ENCODE results near the gene TECPR2.
"Not testable (repeated sequence)": the region's sequence is repeated elsewhere in the genome, so short reads cannot be mapped to it uniquely, and the experiment has no call there.

TECPR2 gene

DNA sequence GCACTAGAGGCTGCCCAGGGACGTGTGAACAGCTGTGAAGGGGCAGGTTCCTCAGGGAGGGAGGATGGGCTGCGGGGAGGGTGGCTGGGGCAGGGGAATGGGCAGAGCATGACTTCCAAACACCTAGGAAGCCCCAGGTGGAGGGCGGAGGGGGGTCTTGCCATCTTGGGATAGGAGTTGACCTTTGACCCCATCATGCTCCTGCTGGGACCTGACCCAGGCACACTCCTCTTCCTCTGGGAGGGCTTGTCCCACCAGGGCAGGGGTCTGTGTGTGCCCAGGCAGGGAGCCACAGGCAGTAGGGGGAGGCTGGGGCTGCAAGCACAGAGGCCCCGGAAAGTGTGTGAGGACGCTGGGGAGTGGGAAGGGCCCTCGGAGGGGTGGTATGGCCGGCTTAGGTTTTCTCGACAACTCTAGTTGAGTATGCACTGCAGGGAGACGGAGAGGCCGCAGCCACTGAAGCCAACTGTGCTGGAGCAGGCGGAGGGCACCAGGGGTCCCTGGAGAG, 150.1 kb downstream of the TECPR2 start:
- DNase-seq, result no peak

DNA sequence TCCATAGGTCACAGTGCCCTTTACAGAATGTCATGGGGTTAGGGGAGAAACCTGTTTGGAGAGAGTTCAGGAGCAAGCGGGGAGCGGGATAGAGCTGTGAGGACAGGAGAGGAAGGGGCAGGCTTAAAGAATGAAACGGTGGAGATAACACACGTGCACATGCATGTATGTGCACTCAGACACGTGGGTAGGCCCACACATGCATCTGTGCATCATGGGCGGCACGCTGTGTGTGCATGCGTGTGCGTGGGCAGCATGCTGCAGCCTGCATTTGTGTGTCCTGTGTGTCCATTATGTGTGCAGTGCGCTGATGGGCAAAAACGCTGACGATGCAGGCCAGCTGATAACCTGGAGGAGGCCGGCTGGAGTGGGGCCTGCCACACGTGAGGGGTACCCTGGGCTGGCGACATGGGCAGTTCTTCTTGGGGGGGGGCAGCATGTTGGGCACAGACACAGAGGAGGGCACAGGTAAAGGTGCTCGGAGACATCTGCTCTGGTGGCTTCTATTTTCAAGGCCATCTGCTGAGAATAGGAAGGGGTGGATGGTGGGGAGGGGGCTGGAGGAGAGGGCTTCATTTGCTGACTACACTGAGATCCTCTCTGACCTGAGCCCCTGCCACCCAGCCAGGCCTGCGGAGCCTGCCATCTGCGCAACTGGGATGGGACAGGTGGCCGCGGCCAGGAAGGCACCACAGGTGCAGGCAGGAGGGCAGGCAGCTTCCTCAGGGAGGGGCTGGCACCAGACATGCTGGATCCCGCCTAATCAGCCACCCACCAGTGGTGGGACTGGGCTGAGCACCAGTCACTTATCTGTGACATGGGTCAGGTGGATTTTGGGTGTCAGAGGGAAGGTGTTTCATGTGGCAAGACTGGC, 151.4 kb downstream of the TECPR2 start:
- DNase-seq, result no peak

GRCh38 chr14:102514987-102515733, 152.4 kb downstream of the TECPR2 start:
- DNase-seq, result no peak

- peak; percentile 33 to 40 for DNase-seq
Observed at GRCh38 chr14:102516531-102517391, 154.0 kb downstream of the TECPR2 start.

GRCh38 chr14:102517392-102518062, 154.8 kb downstream of the TECPR2 start:
- DNase-seq, result no peak

DNA sequence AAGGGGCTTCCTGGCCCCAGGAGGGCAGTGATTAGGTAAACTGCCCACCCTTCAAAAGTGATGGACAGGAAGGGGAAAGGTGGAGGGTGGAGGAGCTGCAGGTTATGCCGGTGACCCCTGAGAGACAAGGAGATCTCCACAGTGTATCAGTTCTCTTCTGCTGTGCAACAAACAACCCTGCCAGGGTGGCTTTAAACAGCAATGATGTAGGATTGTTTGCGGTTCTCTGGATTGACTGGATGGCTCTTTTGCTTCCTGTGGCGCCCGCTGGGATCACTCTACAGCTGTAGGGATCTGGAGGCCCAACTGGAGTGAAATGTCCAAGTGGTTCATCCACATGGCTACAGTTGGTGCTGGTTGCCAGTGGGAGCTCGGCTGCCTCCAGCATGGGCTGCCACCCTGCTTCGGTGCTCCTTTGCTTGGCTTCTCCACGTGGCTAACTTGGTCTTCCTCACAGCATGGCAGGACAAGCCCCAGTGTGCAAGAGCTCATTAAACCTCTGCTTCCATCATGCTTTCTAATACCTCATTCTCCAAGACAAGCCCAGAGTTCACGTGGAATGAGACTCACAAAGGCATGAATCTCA, 155.4 kb downstream of the TECPR2 start:
- DNase-seq, result no peak

GRCh38 chr14:102519709-102520108, 157.0 kb downstream of the TECPR2 start:
- not testable (repeated sequence) for DNase-seq

- DNase-seq, result no peak
Observed at GRCh38 chr14:102523200-102523568, 160.4 kb downstream of the TECPR2 start.

GRCh38 chr14:102523569-102524450, 161.1 kb downstream of the TECPR2 start:
- no peak for DNase-seq

DNA sequence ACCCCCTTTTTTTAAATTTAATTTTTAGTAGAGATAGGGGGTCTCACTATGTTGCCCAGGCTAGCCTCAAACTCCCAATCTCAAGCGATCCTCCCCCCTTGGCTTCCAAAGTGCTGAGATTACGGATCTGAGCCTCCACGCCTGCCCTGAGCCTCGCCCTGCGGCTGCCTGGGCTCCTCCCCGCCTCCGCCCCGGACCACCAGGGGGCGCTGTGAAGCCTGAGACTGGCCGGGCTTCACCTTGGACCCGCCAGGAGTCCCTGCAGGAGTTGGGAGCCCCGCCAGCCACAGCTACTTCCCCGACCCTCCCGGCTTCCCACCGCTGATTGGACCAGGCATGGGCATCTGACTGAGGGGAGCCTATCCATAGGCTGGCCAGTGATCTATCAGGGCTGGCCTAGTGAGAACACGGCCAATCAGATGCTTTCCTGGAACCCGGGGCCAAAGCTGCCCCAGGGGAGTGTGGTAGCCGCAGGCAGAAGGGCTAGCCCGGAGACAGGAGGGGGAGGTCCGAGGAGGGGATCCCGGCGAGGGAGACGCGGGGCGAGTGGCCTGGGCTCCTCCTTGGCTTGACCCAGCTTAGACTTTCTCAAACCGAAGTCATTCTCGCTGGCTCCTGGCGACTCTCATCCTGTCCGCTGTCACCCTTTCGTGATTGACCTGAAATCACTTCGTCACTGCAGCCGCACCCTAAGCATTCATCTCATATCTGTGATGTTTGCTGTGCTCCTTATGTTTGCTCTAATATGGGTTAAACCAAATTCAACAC, 161.9 kb downstream of the TECPR2 start:
- peak; percentile 95 for DNase-seq

GRCh38 chr14:102525219-102525928, 162.6 kb downstream of the TECPR2 start:
- DNase-seq, result peak; percentile 39 to 44

GRCh38 chr14:102525929-102526497, 163.3 kb downstream of the TECPR2 start:
- no peak for DNase-seq

DNA sequence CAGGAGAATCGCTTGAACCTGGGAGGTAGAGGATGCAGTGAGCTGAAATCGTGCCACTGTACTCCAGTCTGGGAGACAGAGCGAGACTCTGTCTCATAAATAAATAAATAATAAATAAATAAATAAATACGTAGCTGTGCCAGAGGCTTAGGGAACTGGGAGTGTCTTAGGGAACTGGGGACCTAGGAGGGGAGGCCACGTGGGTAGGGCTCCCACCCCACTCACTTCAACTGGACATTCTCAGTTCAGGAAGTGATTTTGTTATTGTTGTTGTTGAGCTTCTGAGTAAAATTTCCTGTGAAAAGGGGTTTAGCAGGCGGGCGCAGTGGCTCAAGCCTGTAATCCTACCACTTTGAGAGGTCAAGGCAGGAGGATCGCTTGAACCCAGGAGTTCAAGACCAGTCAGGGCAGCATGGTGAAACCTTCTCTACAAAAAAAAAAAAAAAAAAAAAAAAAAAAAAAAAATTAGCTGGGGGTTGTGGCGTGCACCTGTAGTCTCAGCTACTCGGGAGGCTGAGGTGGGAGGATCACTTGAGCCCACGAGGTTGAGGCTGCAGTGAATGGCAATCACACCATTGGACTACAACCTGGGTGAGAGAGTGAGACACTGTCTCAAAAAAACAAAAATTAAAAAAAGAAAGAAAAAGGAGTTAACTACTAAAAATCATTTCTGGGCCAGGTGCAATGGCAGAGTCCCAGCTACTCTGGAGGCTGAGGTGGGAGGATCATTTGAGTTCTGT, 165.9 kb downstream of the TECPR2 start:
- DNase-seq, result no peak

DNA sequence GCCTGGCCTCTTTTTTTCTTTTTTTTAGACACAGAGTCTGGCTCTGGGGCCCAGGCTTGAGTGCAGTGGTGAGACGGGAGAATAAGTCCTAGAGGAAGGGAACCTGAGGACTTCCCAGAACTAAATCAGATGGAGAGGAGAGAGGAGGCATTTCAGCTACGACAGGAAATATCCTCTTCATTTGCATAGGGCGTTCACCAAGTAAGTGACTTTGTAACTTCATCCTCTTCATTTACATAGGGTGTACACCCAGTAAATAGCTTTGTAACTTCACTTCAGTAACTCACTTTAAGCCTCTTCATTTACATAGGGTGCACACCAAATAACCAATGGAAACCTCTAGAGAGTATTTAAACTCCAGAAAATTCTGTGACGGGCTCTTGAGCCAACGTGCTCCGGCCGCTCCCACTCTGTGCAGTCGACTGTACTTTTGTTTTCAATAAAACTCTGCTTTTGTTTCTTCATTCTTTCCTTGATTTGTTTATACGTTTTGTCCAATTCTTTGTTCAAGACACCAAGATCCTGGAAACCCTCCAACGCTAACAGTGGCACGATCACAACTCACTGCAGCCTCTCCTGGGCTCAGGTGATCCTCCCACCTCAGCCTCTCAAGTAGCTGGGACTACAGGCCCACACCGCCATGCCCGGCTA, 168.2 kb downstream of the TECPR2 start:
- no peak for DNase-seq

- no peak for DNase-seq
Observed at GRCh38 chr14:102532204-102532658, 169.5 kb downstream of the TECPR2 start.

DNA sequence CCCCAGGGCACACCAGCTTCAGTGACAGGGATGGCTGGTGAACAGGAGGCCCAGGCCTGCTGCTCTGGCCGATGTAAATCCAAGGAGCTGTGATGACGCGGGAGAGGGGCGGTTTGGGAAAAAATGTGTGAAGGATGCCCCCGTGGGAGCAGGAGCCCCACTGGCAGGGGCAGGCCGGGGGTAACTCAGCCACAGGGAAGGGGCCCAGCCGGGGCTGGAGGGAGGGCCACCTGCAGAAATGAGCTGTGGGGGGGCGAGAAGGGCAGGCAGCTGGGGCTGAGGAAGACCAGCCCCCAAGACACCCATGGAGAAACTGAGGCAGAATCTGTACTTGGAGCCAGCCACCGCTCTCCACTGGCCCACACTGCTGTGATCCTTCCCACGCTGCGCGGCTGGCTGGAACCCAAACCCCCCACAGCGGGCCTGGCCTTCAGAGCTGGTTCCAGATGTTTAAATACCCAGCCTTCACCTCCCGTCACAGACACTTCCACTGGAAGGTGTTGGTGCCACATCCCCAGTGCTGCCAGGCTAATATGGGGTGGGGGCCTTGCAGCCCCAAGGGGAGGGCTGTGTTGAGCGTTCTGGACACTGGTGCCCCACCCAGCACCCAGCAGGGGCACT, 175.3 kb downstream of the TECPR2 start:
- DNase-seq, result no peak
